K562 (cell line): ENCODE data around the gene IRF4. TPM values are rescaled to one million over a fixed set of nuclear protein-coding genes. Genes with fewer than 3 reads are reported as not detected.

ENCODE experiments used
- ATAC-seq: fragments of 200-7000 bp; cut with Tn5 transposase; 3 replicates; pipeline ENCODE4 v1.9.1; 2020; ENCODE audit warnings: moderate library complexity
- BruUV-seq: library from RNA; stranded (reverse); fragments of 400-500 nt; replicated peaks from 2 replicates; lab custom pipeline; 2021; lab: Mats Ljungman, UMichigan
- CTCF ChIA-PET: fragments of 300-600 bp; formaldehyde crosslinking; extraction: SDS; loops from one replicate; lab custom pipeline; 2021; ENCODE audit warnings: low intra/inter-chr PET ratio; lab: Yijun Ruan, JAX
- POLR2A ChIA-PET: fragments of 300-600, 350-650 bp; sonication (Branson Sonifier 250); formaldehyde crosslinking; extraction: SDS; loops from one replicate; lab custom pipeline; 2021; ENCODE audit warnings: antibody characterized with exemption, inconsistent platforms; lab: Yijun Ruan, JAX
- DNase-seq, 4 experiments: peaks; one replicate each; pipeline versions ENCODE4 v3.0.0 to v3.0.0-alpha.2; 2011 to 2018; ENCODE audit warnings: low spot score in 3 of 4, mixed read lengths in 3 of 4; ENCODE audit errors: extremely low read depth in 1 of 4
- FAIRE-seq: peaks from 2 replicates; lab custom pipeline; 2011; peaks lifted over from hg19 to GRCh38; lab: Jason Lieb, UNC
- H2AFZ ChIP-seq: 2 replicates; pipeline ENCODE4 v1.6.0; 2011; ENCODE audit warnings: low read depth, low read length, control low read depth, inconsistent platforms
- H3K27ac ChIP-seq: fragments of 200-600 bp; 3 replicates; pipeline ENCODE4 v1.8.0; 2011; ENCODE audit warnings: low read depth, mild to moderate bottlenecking, control low read depth, inconsistent platforms, low read length, moderate library complexity, mixed read lengths; ENCODE audit errors: extremely low read depth
- H3K27me3 ChIP-seq, 2 experiments: fragments of 300-600 bp in 1 of 2; 2 replicates in 1 of 2; 3 replicates in 1 of 2; pipeline versions ENCODE4 v1.6.0 to v1.8.0; 2011; ENCODE audit warnings: inconsistent platforms in 2 of 2, low read length in 2 of 2, mild to moderate bottlenecking in 1 of 2, mixed read lengths in 1 of 2, moderate library complexity in 1 of 2; ENCODE audit not compliant: control insufficient read depth in 2 of 2, insufficient read depth in 2 of 2
- H3K36me3 ChIP-seq: fragments of 300-600 bp; 3 replicates; pipeline ENCODE4 v1.8.0; 2011; ENCODE audit warnings: mild to moderate bottlenecking, low read length, inconsistent platforms; ENCODE audit not compliant: control insufficient read depth, insufficient read depth
- H3K4me1 ChIP-seq, 2 experiments: fragments of 200-600 bp in 1 of 2; replicated peaks in 1 of 2; 2 replicates in 1 of 2; 3 replicates in 1 of 2; pipeline versions ENCODE4 v1.5.1 to v1.8.0; 2011; ENCODE audit warnings: inconsistent platforms in 2 of 2, low read length in 2 of 2, mild to moderate bottlenecking in 1 of 2, mixed read lengths in 1 of 2, moderate library complexity in 1 of 2; ENCODE audit not compliant: control insufficient read depth in 2 of 2, insufficient read depth in 2 of 2
- H3K4me2 ChIP-seq: 2 replicates; pipeline ENCODE4 v1.6.1; 2011; ENCODE audit warnings: low read length, control low read depth, inconsistent platforms, mixed read lengths; ENCODE audit not compliant: insufficient read depth
- H3K4me3 ChIP-seq: fragments of 200-600 bp; sonication (generic), shearing (Covaris generic); 2 replicates; pipeline ENCODE4 v1.5.1; 2016; ENCODE audit warnings: control low read depth, inconsistent platforms
- H3K79me2 ChIP-seq: fragments of 200-600 bp; 3 replicates; pipeline ENCODE4 v1.8.0; 2011; ENCODE audit warnings: low read length, inconsistent platforms; ENCODE audit not compliant: control insufficient read depth, insufficient read depth
- H3K9ac ChIP-seq, 2 experiments: 2 replicates each; pipeline versions ENCODE4 v1.6.0 to v1.6.1; 2011; ENCODE audit warnings: low read depth in 2 of 2, low read length in 2 of 2, control low read depth in 1 of 2, inconsistent platforms in 1 of 2, mild to moderate bottlenecking in 1 of 2, mixed read lengths in 1 of 2; ENCODE audit not compliant: insufficient read depth in 1 of 2
- H3K9me1 ChIP-seq: one replicate; pipeline ENCODE4 v1.6.0; 2011; ENCODE audit warnings: inconsistent platforms, mild to moderate bottlenecking, low read length, moderate library complexity; ENCODE audit not compliant: control insufficient read depth, insufficient read depth
- H3K9me3 ChIP-seq: replicated peaks from 2 replicates; pipeline ENCODE4 v1.5.1; 2011; ENCODE audit warnings: low read depth, low read length, inconsistent platforms; ENCODE audit not compliant: control insufficient read depth, insufficient read depth
- H4K20me1 ChIP-seq: replicated peaks from 2 replicates; pipeline ENCODE4 v1.6.1; 2011; ENCODE audit warnings: low read length, inconsistent platforms, mixed read lengths; ENCODE audit not compliant: control insufficient read depth, insufficient read depth
- EGR1 ChIP-seq: fragments of 450-650 bp; conservative IDR thresholded peaks from 2 replicates; pipeline ENCODE4 v1.6.1; 2017; ENCODE audit warnings: mild to moderate bottlenecking
- ETV5 ChIP-seq: sonication (generic); formaldehyde crosslinking; IDR thresholded peaks from 2 replicates; pipeline ENCODE4 v1.4.0; 2020; ENCODE audit warnings: low read depth, mild to moderate bottlenecking, missing genetic modification reagents
- HNRNPL ChIP-seq: fragments of 200-400 bp; formaldehyde crosslinking; IDR thresholded peaks from 2 replicates; pipeline ENCODE4 v1.6.1; 2017; ENCODE audit warnings: low read depth, mild to moderate bottlenecking, low read length
- MTA3 ChIP-seq: fragments of 450-650 bp; formaldehyde crosslinking; IDR thresholded peaks from 2 replicates; pipeline ENCODE4 v1.6.1; 2017; ENCODE audit warnings: mild to moderate bottlenecking, borderline replicate concordance
- MYNN ChIP-seq, 2 experiments: sonication (generic); formaldehyde crosslinking in 1 of 2; IDR thresholded peaks; 2 replicates each; pipeline versions ENCODE4 v1.5.0 to v1.6.1; 2016 to 2020; ENCODE audit warnings: antibody characterized with exemption in 1 of 2, missing genetic modification reagents in 1 of 2
- NFXL1 ChIP-seq: fragments of 450-650 bp; formaldehyde crosslinking; IDR thresholded peaks from 2 replicates; pipeline ENCODE4 v1.4.0; 2021; ENCODE audit warnings: mild to moderate bottlenecking
- RFX1 ChIP-seq: fragments of 450-650 bp; IDR thresholded peaks from 2 replicates; pipeline ENCODE4 v1.6.1; 2016; ENCODE audit warnings: mild to moderate bottlenecking, moderate library complexity
- SRSF1 ChIP-seq: fragments of 200-400 bp; formaldehyde crosslinking; IDR thresholded peaks from 2 replicates; pipeline ENCODE4 v1.6.1; 2017; ENCODE audit warnings: mild to moderate bottlenecking, low read depth, low read length, moderate library complexity
- TAF1 ChIP-seq: IDR thresholded peaks from 2 replicates; pipeline ENCODE4 v1.6.1; 2011; ENCODE audit warnings: mild to moderate bottlenecking, low read length, moderate library complexity; ENCODE audit not compliant: insufficient read depth, control insufficient read depth, severe bottlenecking; ENCODE audit errors: extremely low read depth
- U2AF1 ChIP-seq: fragments of 200-400 bp; formaldehyde crosslinking; optimal IDR thresholded peaks from 2 replicates; pipeline ENCODE3; 2017; ENCODE audit warnings: mild to moderate bottlenecking, low read depth, low read length, moderate library complexity
- ZNF696 ChIP-seq: fragments of 250-450 bp; sonication (Bioruptor Pico); conservative IDR thresholded peaks from 2 replicates; pipeline ENCODE4 v1.4.0; 2020; ENCODE audit warnings: mild to moderate bottlenecking, moderate library complexity
- WGBS: fragments of 100-300 bp; shearing (Covaris generic); methylation state at CpG from one replicate; pipeline ENCODE4 v1.1.6; 2016; ENCODE audit warnings: low coverage, mixed read lengths; ENCODE audit not compliant: insufficient coverage; ENCODE audit errors: missing lambda C conversion rate; 5-methylcytosine and 5-hydroxymethylcytosine counted together
- in situ Hi-C: fragments of 300-500 bp; cut with MboI; formaldehyde crosslinking; loops from 4 replicates; pipeline ENCODE4 v1.15.0; 2018; ENCODE audit warnings: inconsistent platforms, mixed read lengths
- intact Hi-C: fragments of 100-400 bp; cut with micrococcal nuclease; formaldehyde crosslinking; loops from 2 replicates; pipeline ENCODE4 v1.14.2; 2022
- polyA plus RNA-seq, 8 experiments: library from polyadenylated mRNA; depleted of rRNA in 4 of 8; stranded (reverse) in 5 of 8; unstranded in 3 of 8; fragments of >200 nt; fragmentation: Nextera tagmentation in 2 of 8; fragmentation: Illumina TruSeq in 1 of 8; extraction: Ambion mirVana in 2 of 8; extraction: Trizol in 1 of 8; gene quantifications; 2 replicates each; pipeline versions ENCODE4 v1.2.1 to v1.2.3, GENCODE V29; 2011 to 2014; ENCODE audit warnings: inconsistent platforms in 1 of 8, missing spikeins in 1 of 8
- total RNA-seq, 7 experiments: library from RNA; depleted of rRNA in 6 of 7; stranded (reverse); fragments of >200 nt in 6 of 7; fragmentation: Illumina TruSeq in 2 of 7; extraction: Trizol in 2 of 7; gene quantifications; 2 replicates each; pipeline versions ENCODE4 v1.2.1 to v1.2.3, GENCODE V29; 2011 to 2021; ENCODE audit warnings: low replicate concordance in 1 of 7
- TF ChIP-seq, protein P1 (sequence below): fragments of 250-450 bp; sonication (Bioruptor Pico); IDR thresholded peaks from 2 replicates; pipeline ENCODE4 v1.5.0; 2021
- TF ChIP-seq, protein P2 (sequence below): sonication (generic); formaldehyde crosslinking; IDR thresholded peaks from 2 replicates; pipeline ENCODE4 v1.8.1; 2023; ENCODE audit warnings: mild to moderate bottlenecking, missing genetic modification reagents

IRF4 gene
- total and polyA plus RNA-seq, 9 of the 15 experiments (the other 6 are each of a cell fraction or from before 2014, with no cell fraction given): 0.05 to 0.33 (median 0.09) TPM; not detected in 6

GRCh38 chr6:369559-370431 is 21.8 kb upstream of the IRF4 start:
- ChIA-PET POLR2A (no interaction called here), CTCF (no interaction called here)
- in situ Hi-C loops (no loop called here), intact Hi-C loops (no loop called here)
- DNase-seq (no peak), FAIRE-seq (no peak), ATAC-seq (no peak)
- H3K9ac ChIP-seq: no peak overlapping the region
- H3K27me3 ChIP-seq: peaks cover 56 to 82% of the 10 kb centered on the region in 2 experiments
- no TSS peak for BruUV-seq
- under 1% methylated on average over 13 of the region's 13 CpGs for WGBS
- no peaks in the 10 kb centered on the region for H3K9me1 ChIP-seq
- H2AFZ ChIP-seq: no peak overlapping the region
- no peak overlapping the region for H3K27ac ChIP-seq
- no peak for TF ChIP-seq ZNF696
- TF ChIP-seq, protein P1, sequence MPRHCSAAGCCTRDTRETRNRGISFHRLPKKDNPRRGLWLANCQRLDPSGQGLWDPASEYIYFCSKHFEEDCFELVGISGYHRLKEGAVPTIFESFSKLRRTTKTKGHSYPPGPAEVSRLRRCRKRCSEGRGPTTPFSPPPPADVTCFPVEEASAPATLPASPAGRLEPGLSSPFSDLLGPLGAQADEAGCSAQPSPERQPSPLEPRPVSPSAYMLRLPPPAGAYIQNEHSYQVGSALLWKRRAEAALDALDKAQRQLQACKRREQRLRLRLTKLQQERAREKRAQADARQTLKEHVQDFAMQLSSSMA (CRISPR knock-in tag): no peak
- no peak for TF ChIP-seq EGR1
- H3K9me3 ChIP-seq: no peaks in the 10 kb centered on the region
- H4K20me1 ChIP-seq: no peaks in the 10 kb centered on the region
- H3K4me2 ChIP-seq: no peak overlapping the region
- H3K4me1 ChIP-seq: no peaks in the 10 kb centered on the region
- H3K79me2 ChIP-seq: no peaks in the 10 kb centered on the region
- no peaks in the 10 kb centered on the region for H3K36me3 ChIP-seq
- H3K4me3 ChIP-seq: no peak overlapping the region

GRCh38 chr6:370555-370954 is 21.0 kb upstream of the IRF4 start:
- H3K79me2 ChIP-seq: no peaks in the 10 kb centered on the region
- no peaks in the 10 kb centered on the region for H3K4me1 ChIP-seq
- no peak overlapping the region for H3K27ac ChIP-seq
- H3K36me3 ChIP-seq: no peaks in the 10 kb centered on the region
- no peaks in the 10 kb centered on the region for H4K20me1 ChIP-seq
- BruUV-seq: no TSS peak
- CTCF ChIA-PET: no interaction called here
- FAIRE-seq (no peak), ATAC-seq (no peak), DNase-seq (no peak)
- no peaks in the 10 kb centered on the region for H3K9me1 ChIP-seq
- intact Hi-C loops: no loop called here
- H3K4me2 ChIP-seq: no peak overlapping the region
- no peak overlapping the region for H3K9ac ChIP-seq
- no peak overlapping the region for H3K4me3 ChIP-seq
- POLR2A ChIA-PET: interaction anchor here (0.6 kb wide), 1 partner anchor 696 kb away, joined by 3 read pairs; no protein-coding TSS in a partner anchor
- 8% methylated on average over 6 of the region's 6 CpGs for WGBS
- H3K27me3 ChIP-seq: peaks cover 57 to 81% of the 10 kb centered on the region in 2 experiments
- in situ Hi-C loops: no loop called here
- H3K9me3 ChIP-seq: no peaks in the 10 kb centered on the region
- no peak overlapping the region for H2AFZ ChIP-seq
- no peak for TF ChIP-seq SRSF1
- TF ChIP-seq ETV5: no peak
- TF ChIP-seq, protein P2, sequence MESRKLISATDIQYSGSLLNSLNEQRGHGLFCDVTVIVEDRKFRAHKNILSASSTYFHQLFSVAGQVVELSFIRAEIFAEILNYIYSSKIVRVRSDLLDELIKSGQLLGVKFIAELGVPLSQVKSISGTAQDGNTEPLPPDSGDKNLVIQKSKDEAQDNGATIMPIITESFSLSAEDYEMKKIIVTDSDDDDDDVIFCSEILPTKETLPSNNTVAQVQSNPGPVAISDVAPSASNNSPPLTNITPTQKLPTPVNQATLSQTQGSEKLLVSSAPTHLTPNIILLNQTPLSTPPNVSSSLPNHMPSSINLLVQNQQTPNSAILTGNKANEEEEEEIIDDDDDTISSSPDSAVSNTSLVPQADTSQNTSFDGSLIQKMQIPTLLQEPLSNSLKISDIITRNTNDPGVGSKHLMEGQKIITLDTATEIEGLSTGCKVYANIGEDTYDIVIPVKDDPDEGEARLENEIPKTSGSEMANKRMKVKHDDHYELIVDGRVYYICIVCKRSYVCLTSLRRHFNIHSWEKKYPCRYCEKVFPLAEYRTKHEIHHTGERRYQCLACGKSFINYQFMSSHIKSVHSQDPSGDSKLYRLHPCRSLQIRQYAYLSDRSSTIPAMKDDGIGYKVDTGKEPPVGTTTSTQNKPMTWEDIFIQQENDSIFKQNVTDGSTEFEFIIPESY (CRISPR knock-in tag): no peak
- no peak for TF ChIP-seq RFX1
- no peak for TF ChIP-seq NFXL1
- no peak for TF ChIP-seq HNRNPL
- TF ChIP-seq TAF1: no peak
- TF ChIP-seq MTA3: no peak
- no peak for TF ChIP-seq MYNN (IDR thresholded peaks at IDR 0.05)
- no peak for TF ChIP-seq MYNN (CRISPR knock-in tag; IDR thresholded peaks at IDR 0.05)
- no peak for TF ChIP-seq U2AF1
